H1 (cell line): ENCODE data around the gene PRCP. TPM values are rescaled to one million over a fixed set of nuclear protein-coding genes. Genes with fewer than 3 reads are reported as not detected.

ENCODE experiments used
- ASH2L ChIP-seq: fragments of 200-600, 300-600 bp; sonication (generic); IDR thresholded peaks from one replicate; pipeline ENCODE4 v1.7.1; 2017; ENCODE audit warnings: low read length
- BRCA1 ChIP-seq: IDR thresholded peaks from 2 replicates; pipeline ENCODE4 v1.6.1; 2012; ENCODE audit warnings: low read depth, low read length, improper control_type of control experiment
- CHD2 ChIP-seq: IDR thresholded peaks from 2 replicates; pipeline ENCODE4 v1.6.1; 2012; ENCODE audit warnings: low read length, improper control_type of control experiment
- E2F6 ChIP-seq: IDR thresholded peaks from 2 replicates; pipeline ENCODE4 v1.6.1; 2012; ENCODE audit warnings: inconsistent platforms
- FOSL1 ChIP-seq: IDR thresholded peaks from 2 replicates; pipeline ENCODE4 v1.6.1; 2011; ENCODE audit warnings: mild to moderate bottlenecking, low read depth, low read length, moderate library complexity; ENCODE audit not compliant: insufficient read depth
- GABPA ChIP-seq: IDR thresholded peaks from 2 replicates; pipeline ENCODE4 v1.6.1; 2011; ENCODE audit warnings: mild to moderate bottlenecking, low read length, moderate library complexity, borderline replicate concordance; ENCODE audit not compliant: insufficient read depth
- GTF2F1 ChIP-seq: IDR thresholded peaks from 2 replicates; pipeline ENCODE4 v1.6.1; 2012; ENCODE audit warnings: low read depth, low read length, improper control_type of control experiment, borderline replicate concordance
- HDAC2 ChIP-seq, 2 experiments: fragments of 300-600 bp in 1 of 2; sonication (generic) in 1 of 2; IDR thresholded peaks; 2 replicates each; pipeline ENCODE4 v1.6.1; 2011 to 2012; ENCODE audit warnings: low read depth in 2 of 2, low read length in 2 of 2, mild to moderate bottlenecking in 2 of 2, moderate library complexity in 2 of 2, borderline replicate concordance in 1 of 2, inconsistent platforms in 1 of 2
- KDM5A ChIP-seq: fragments of 200-600 bp; IDR thresholded peaks from 2 replicates; pipeline ENCODE4 v1.7.1; 2012; ENCODE audit warnings: mild to moderate bottlenecking, low read length, inconsistent platforms, mixed read lengths
- NRF1 ChIP-seq: IDR thresholded peaks from 2 replicates; pipeline ENCODE4 v1.6.1; 2011; ENCODE audit warnings: mild to moderate bottlenecking, low read depth, low read length, improper control_type of control experiment
- POLR2AphosphoS5 ChIP-seq: IDR thresholded peaks from 2 replicates; pipeline ENCODE4 v1.6.1; 2011; ENCODE audit warnings: low read depth, low read length
- POU5F1 ChIP-seq: IDR thresholded peaks from 2 replicates; pipeline ENCODE4 v1.6.1; 2011; ENCODE audit warnings: low read depth, mild to moderate bottlenecking, low read length, moderate library complexity
- SAP30 ChIP-seq: fragments of 300-600 bp; sonication (generic); IDR thresholded peaks from 2 replicates; pipeline ENCODE4 v1.7.1; 2012; ENCODE audit warnings: low read length, moderate library complexity, mild to moderate bottlenecking, inconsistent platforms; ENCODE audit not compliant: insufficient read depth, insufficient replicate concordance
- SP1 ChIP-seq: IDR thresholded peaks from 2 replicates; pipeline ENCODE4 v1.6.1; 2011; ENCODE audit warnings: low read depth, low read length
- SP2 ChIP-seq: IDR thresholded peaks from 2 replicates; pipeline ENCODE4 v1.6.1; 2012; ENCODE audit warnings: mild to moderate bottlenecking, low read length, inconsistent platforms
- TAF7 ChIP-seq: optimal IDR thresholded peaks from 2 replicates; pipeline ENCODE3; 2011; ENCODE audit warnings: low read depth, mild to moderate bottlenecking, inconsistent platforms, low read length, moderate library complexity, borderline replicate concordance
- polyA plus RNA-seq, 7 experiments: library from polyadenylated mRNA; depleted of rRNA in 3 of 7; stranded (reverse) in 5 of 7; unstranded in 2 of 7; fragments of >200 nt in 5 of 7; fragments of 200-250 nt in 2 of 7; gene quantifications; 1 replicate in 5 of 7; 2 replicates in 1 of 7; 4 replicates in 1 of 7; pipeline versions ENCODE4 v1.2.1 to v1.2.3, GENCODE V29; 2011 to 2013; ENCODE audit warnings: missing spikeins in 2 of 7, mixed read lengths in 2 of 7
- total RNA-seq: library from RNA; stranded (reverse); fragmentation: NEBNext Ultra II Directional; extraction: Animal tissue kit (Norgen Biotek cat#: 25700); gene quantifications from 2 replicates; pipeline ENCODE4 v1.2.1, GENCODE V29; 2021

The PRCP gene
- total and polyA plus RNA-seq, 2 of the 8 experiments (the other 6 are each of a cell fraction or from before 2014, with no cell fraction given), result 63.8 to 84.4 TPM

GRCh38 chr11:82901165-82901921, 1.1 kb upstream of the PRCP start, which contains the start of gene DDIAS (continued):
- peak in 1 of 2 experiments; percentile 38; a peak in 1 of 4 replicates for TF ChIP-seq HDAC2 (IDR thresholded peaks at IDR 0.05; ENCODE audit: borderline replicate concordance in 1 of 2, low read depth in 2 of 2, low read length in 2 of 2)
- TF ChIP-seq SP2, result no peak
- peak; percentile 40 for TF ChIP-seq TAF7
- TF ChIP-seq SP1, result peak; percentile 45; the same call in 1 of the 2 replicates
- peak; percentile 73; the same call in 1 of the 2 replicates for TF ChIP-seq GABPA
- no peak for TF ChIP-seq POU5F1
- TF ChIP-seq NRF1, result no peak
- TF ChIP-seq SAP30, result peak; percentile 97
- TF ChIP-seq E2F6, result peak; percentile 80
- peak; percentile 81 for TF ChIP-seq POLR2AphosphoS5
- peak; percentile 50; the same call in 1 of the 2 replicates for TF ChIP-seq CHD2
- TF ChIP-seq FOSL1, result no peak
- TF ChIP-seq ASH2L, result peak; percentile 69
- peak; percentile 40; the same call in 1 of the 2 replicates for TF ChIP-seq BRCA1
- no peak for TF ChIP-seq KDM5A
- no peak for TF ChIP-seq GTF2F1
